Mesendoderm (in vitro differentiated cells): ENCODE data around the gene ABCC8.

ENCODE experiments used
- DNase-seq: peaks from one replicate; pipeline ENCODE4 v3.0.0; 2013
- H2AK5ac ChIP-seq: 2 replicates; pipeline ENCODE4 v1.6.1; 2013; ENCODE audit warnings: low read length, inconsistent platforms
- H2BK120ac ChIP-seq: 2 replicates; pipeline ENCODE4 v1.6.1; 2013; ENCODE audit warnings: low read depth, mild to moderate bottlenecking, low read length, moderate library complexity, mixed read lengths
- H2BK15ac ChIP-seq: replicated peaks from 2 replicates; pipeline ENCODE4 v1.6.1; 2013; ENCODE audit warnings: low read depth, mild to moderate bottlenecking, moderate library complexity
- H2BK5ac ChIP-seq: 2 replicates; pipeline ENCODE4 v1.6.1; 2013; ENCODE audit warnings: low read length, inconsistent platforms
- H3K18ac ChIP-seq: 2 replicates; pipeline ENCODE4 v1.6.1; 2013; ENCODE audit warnings: mild to moderate bottlenecking, low read length, mixed read lengths
- H3K23ac ChIP-seq: one replicate; pipeline ENCODE4 v1.6.1; 2013; ENCODE audit warnings: low read length
- H3K27ac ChIP-seq: 2 replicates; pipeline ENCODE4 v1.5.1; 2013; ENCODE audit warnings: low read depth, mild to moderate bottlenecking, inconsistent platforms, low read length, moderate library complexity
- H3K27me3 ChIP-seq: 2 replicates; pipeline ENCODE4 v1.6.1; 2013; ENCODE audit warnings: low read length, control low read depth, mild to moderate bottlenecking, inconsistent platforms; ENCODE audit not compliant: insufficient read depth, poor library complexity
- H3K36me3 ChIP-seq: 2 replicates; pipeline ENCODE4 v1.6.1; 2013; ENCODE audit warnings: low read length, inconsistent platforms; ENCODE audit not compliant: control insufficient read depth, insufficient read depth
- H3K4ac ChIP-seq: one replicate; pipeline ENCODE4 v1.6.1; 2013; ENCODE audit warnings: low read depth, mild to moderate bottlenecking, low read length, moderate library complexity
- H3K4me1 ChIP-seq: 2 replicates; pipeline ENCODE4 v1.6.1; 2013; ENCODE audit warnings: low read depth, low read length, inconsistent platforms; ENCODE audit not compliant: control insufficient read depth
- H3K4me2 ChIP-seq: 2 replicates; pipeline ENCODE4 v1.6.1; 2013; ENCODE audit warnings: low read length
- H3K4me3 ChIP-seq: 2 replicates; pipeline ENCODE4 v1.5.1; 2013; ENCODE audit warnings: mild to moderate bottlenecking, low read length
- H3K56ac ChIP-seq: one replicate; pipeline ENCODE4 v1.6.1; 2013; ENCODE audit warnings: low read length
- H3K79me1 ChIP-seq: 2 replicates; pipeline ENCODE4 v1.6.1; 2013; ENCODE audit warnings: low read length, inconsistent platforms
- H3K79me2 ChIP-seq: 2 replicates; pipeline ENCODE4 v1.6.1; 2013; ENCODE audit warnings: mild to moderate bottlenecking, low read length; ENCODE audit not compliant: control insufficient read depth, insufficient read depth
- H3K9ac ChIP-seq: 2 replicates; pipeline ENCODE4 v1.6.1; 2013; ENCODE audit warnings: low read length, inconsistent platforms
- H4K5ac ChIP-seq: one replicate; pipeline ENCODE4 v1.6.1; 2013; ENCODE audit warnings: low read length
- H4K8ac ChIP-seq: one replicate; pipeline ENCODE4 v1.6.1; 2013; ENCODE audit warnings: low read depth, mild to moderate bottlenecking, control low read depth, low read length, moderate library complexity
- WGBS: extraction: QIAGEN DNeasy Blood & Tissue Kit; methylation state at CpG from one replicate; pipeline ENCODE4 v1.1.7; 2013; ENCODE audit warnings: low lambda C conversion rate, missing lambda C conversion rate; ENCODE audit not compliant: insufficient coverage; ENCODE audit errors: extremely low coverage; 5-methylcytosine and 5-hydroxymethylcytosine counted together

Gene ABCC8

GRCh38 chr11:17401316-17401715 lies 75.3 kb downstream of the ABCC8 start:
- Histone ChIP-seq H3K79me1 (no peaks in the 10 kb centered on the region), H4K8ac (no peak overlapping the region), H3K23ac (no peak overlapping the region), H3K27ac (no peak overlapping the region), H3K4ac (no peak overlapping the region), H2BK5ac (no peak overlapping the region), H3K4me2 (no peak overlapping the region), H3K27me3 (no peaks in the 10 kb centered on the region), H3K18ac (no peak overlapping the region), H2BK15ac (no peak overlapping the region), H3K9ac (no peak overlapping the region), H3K4me3 (no peak overlapping the region), H3K36me3 (no peaks in the 10 kb centered on the region), H3K56ac (no peak overlapping the region), H2BK120ac (no peak overlapping the region), H4K5ac (no peak overlapping the region), H3K4me1 (no peaks in the 10 kb centered on the region), H3K79me2 (no peaks in the 10 kb centered on the region), H2AK5ac (no peak overlapping the region)
- no CpG with 5 or more reads among the region's 2 CpGs for WGBS
- DNase-seq: no peak

- no peaks in the 10 kb centered on the region for H3K36me3 ChIP-seq
- no peaks in the 10 kb centered on the region for H3K27me3 ChIP-seq
- H2BK5ac ChIP-seq: no peak overlapping the region
- H3K56ac ChIP-seq: no peak overlapping the region
- H3K23ac ChIP-seq: no peak overlapping the region
- H2AK5ac ChIP-seq: no peak overlapping the region
- no peaks in the 10 kb centered on the region for H3K79me2 ChIP-seq
- H3K18ac ChIP-seq: no peak overlapping the region
- no peak overlapping the region for H2BK15ac ChIP-seq
- DNase-seq: no peak
- no peaks in the 10 kb centered on the region for H3K79me1 ChIP-seq
- H3K9ac ChIP-seq: no peak overlapping the region
- H3K4me3 ChIP-seq: no peak overlapping the region
- no peak overlapping the region for H3K4me2 ChIP-seq
- H4K5ac ChIP-seq: no peak overlapping the region
- WGBS: no CpG with 5 or more reads among the region's 19 CpGs
- H3K4me1 ChIP-seq: no peaks in the 10 kb centered on the region
- no peak overlapping the region for H2BK120ac ChIP-seq
- no peak overlapping the region for H3K4ac ChIP-seq
- H4K8ac ChIP-seq: no peak overlapping the region
- H3K27ac ChIP-seq: no peak overlapping the region
These were observed 76.4 kb downstream of the ABCC8 start for GRCh38 chr11:17400048-17400775.

GRCh38 chr11:17399236-17399635 lies 77.4 kb downstream of the ABCC8 start:
- no peaks in the 10 kb centered on the region for H3K79me2 ChIP-seq
- no peak overlapping the region for H2BK15ac ChIP-seq
- H3K4me3 ChIP-seq: no peak overlapping the region
- H3K4me1 ChIP-seq: no peaks in the 10 kb centered on the region
- H3K4ac ChIP-seq: no peak overlapping the region
- H3K27ac ChIP-seq: no peak overlapping the region
- no peaks in the 10 kb centered on the region for H3K36me3 ChIP-seq
- no peak overlapping the region for H3K23ac ChIP-seq
- H4K5ac ChIP-seq: no peak overlapping the region
- H3K9ac ChIP-seq: no peak overlapping the region
- H3K56ac ChIP-seq: no peak overlapping the region
- no peaks in the 10 kb centered on the region for H3K27me3 ChIP-seq
- no peak overlapping the region for H3K18ac ChIP-seq
- H2AK5ac ChIP-seq: no peak overlapping the region
- H2BK5ac ChIP-seq: no peak overlapping the region
- H4K8ac ChIP-seq: no peak overlapping the region
- H2BK120ac ChIP-seq: no peak overlapping the region
- H3K4me2 ChIP-seq: no peak overlapping the region
- no peak for DNase-seq
- no peaks in the 10 kb centered on the region for H3K79me1 ChIP-seq

- H3K18ac ChIP-seq: no peak overlapping the region
- DNase-seq: no peak
- H3K4me1 ChIP-seq: no peaks in the 10 kb centered on the region
- H3K79me2 ChIP-seq: no peaks in the 10 kb centered on the region
- no peaks in the 10 kb centered on the region for H3K36me3 ChIP-seq
- no peak overlapping the region for H2BK15ac ChIP-seq
- no peak overlapping the region for H2BK120ac ChIP-seq
- no peak overlapping the region for H3K27ac ChIP-seq
- H3K23ac ChIP-seq: no peak overlapping the region
- H3K9ac ChIP-seq: no peak overlapping the region
- no peak overlapping the region for H4K5ac ChIP-seq
- H3K4ac ChIP-seq: no peak overlapping the region
- no peak overlapping the region for H3K56ac ChIP-seq
- no peak overlapping the region for H2AK5ac ChIP-seq
- H3K79me1 ChIP-seq: no peaks in the 10 kb centered on the region
- H3K27me3 ChIP-seq: no peaks in the 10 kb centered on the region
- H4K8ac ChIP-seq: no peak overlapping the region
- no peak overlapping the region for H3K4me2 ChIP-seq
- no CpG with 5 or more reads among the region's 14 CpGs for whole genome bisulfite sequencing
- H2BK5ac ChIP-seq: no peak overlapping the region
- H3K4me3 ChIP-seq: no peak overlapping the region
These were observed 79.2 kb downstream of the ABCC8 start for GRCh38 chr11:17397311-17398002.

GRCh38 chr11:17396598-17397310 lies 79.9 kb downstream of the ABCC8 start:
- Histone ChIP-seq H3K18ac (no peak overlapping the region), H3K27me3 (no peaks in the 10 kb centered on the region), H2AK5ac (no peak overlapping the region), H3K4me1 (no peaks in the 10 kb centered on the region), H2BK5ac (no peak overlapping the region), H4K5ac (no peak overlapping the region), H3K4me2 (no peak overlapping the region), H3K9ac (no peak overlapping the region), H3K27ac (no peak overlapping the region), H2BK120ac (no peak overlapping the region), H3K79me2 (no peaks in the 10 kb centered on the region), H3K36me3 (no peaks in the 10 kb centered on the region), H3K23ac (no peak overlapping the region), H3K56ac (no peak overlapping the region), H3K4ac (no peak overlapping the region), H3K4me3 (no peak overlapping the region), H3K79me1 (no peaks in the 10 kb centered on the region), H4K8ac (no peak overlapping the region), H2BK15ac (no peak overlapping the region)
- DNase-seq: no peak
- no CpG with 5 or more reads among the region's 22 CpGs for WGBS
